BE2C (cell line): ENCODE data around the gene CDK19.

Experiments used
- DNase-seq: peaks from one replicate; pipeline ENCODE4 v3.0.0-alpha.2; 2020
- H3K27me3 ChIP-seq: fragments of 250-450 bp; sonication (Bioruptor Pico); 2 replicates; pipeline ENCODE4 v1.5.1; 2020; ENCODE audit warnings: mild to moderate bottlenecking
- H3K36me3 ChIP-seq: fragments of 250-450 bp; sonication (Bioruptor Pico); 2 replicates; pipeline ENCODE4 v1.5.1; 2020; ENCODE audit warnings: mild to moderate bottlenecking
- H3K4me1 ChIP-seq: fragments of 250-450 bp; sonication (Bioruptor Pico); 2 replicates; pipeline ENCODE4 v1.5.1; 2020
- H3K4me3 ChIP-seq: 2 replicates; pipeline ENCODE4 v1.5.1; 2011; ENCODE audit warnings: low read depth, low read length
- H3K9me3 ChIP-seq: fragments of 250-450 bp; sonication (Bioruptor Pico); 2 replicates; pipeline ENCODE4 v1.5.1; 2020
- CTCF ChIP-seq: IDR thresholded peaks from 2 replicates; pipeline ENCODE4 v1.5.1; 2012; ENCODE audit warnings: mild to moderate bottlenecking, low read depth, low read length

The CDK19 gene

DNA sequence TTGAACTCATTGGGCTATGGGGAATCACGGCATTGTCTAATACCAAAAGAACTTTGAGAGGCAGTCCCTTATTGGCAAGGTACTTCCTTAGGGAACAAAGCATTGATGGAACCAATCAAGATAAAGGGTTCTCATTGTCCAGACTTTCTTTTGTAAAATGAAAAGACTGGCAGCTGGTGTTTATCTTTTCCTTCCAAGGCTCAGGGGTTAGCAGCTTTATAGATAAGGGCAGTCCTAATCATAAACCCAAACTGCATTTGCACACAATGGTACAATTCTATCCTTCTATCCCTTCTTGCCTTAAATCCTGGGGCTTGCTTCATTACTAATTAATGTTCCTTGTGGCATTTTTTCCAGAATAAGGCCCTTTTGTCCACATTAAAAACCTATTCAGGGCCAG is 28.6 kb downstream of the CDK19 start:
- Histone ChIP-seq H3K9me3 (no peaks in the 10 kb centered on the region; the same call in 1 of the 2 replicates), H3K36me3 (no peaks in the 10 kb centered on the region), H3K27me3 (no peaks in the 10 kb centered on the region), H3K4me3 (no peak overlapping the region), H3K4me1 (peaks cover 5% of the 10 kb centered on the region)
- TF ChIP-seq CTCF: no peak
- no peak for DNase-seq

DNA sequence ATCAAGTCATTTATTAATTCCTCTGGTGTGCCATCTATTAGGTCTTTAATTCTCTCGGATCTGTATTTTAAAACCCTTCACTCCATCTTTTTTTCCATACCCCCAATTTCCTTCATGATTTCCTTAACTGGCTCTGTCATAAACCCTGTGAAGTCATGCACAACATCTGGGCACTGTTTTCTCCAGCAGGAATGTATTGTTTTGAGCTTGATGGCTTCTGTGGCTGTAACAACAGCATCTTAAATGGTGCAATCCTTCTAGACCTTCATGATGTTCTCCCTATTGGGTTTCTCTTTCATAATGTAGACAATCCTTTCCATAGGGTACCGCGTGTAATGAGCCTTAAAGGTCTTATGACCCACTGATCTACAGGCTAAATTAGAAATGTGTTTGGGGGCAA is 29.0 kb downstream of the CDK19 start:
- Histone ChIP-seq H3K4me1 (peaks cover 5% of the 10 kb centered on the region), H3K27me3 (no peaks in the 10 kb centered on the region), H3K9me3 (no peaks in the 10 kb centered on the region; the same call in 1 of the 2 replicates), H3K4me3 (no peak overlapping the region), H3K36me3 (no peaks in the 10 kb centered on the region)
- no peak for TF ChIP-seq CTCF
- no peak for DNase-seq

- H3K9me3 ChIP-seq: no peaks in the 10 kb centered on the region; the same call in 1 of the 2 replicates
- H3K4me3 ChIP-seq: no peak overlapping the region
- H3K27me3 ChIP-seq: no peaks in the 10 kb centered on the region
- peaks cover 5% of the 10 kb centered on the region for H3K4me1 ChIP-seq
- DNase-seq: no peak
- TF ChIP-seq CTCF: no peak
- H3K36me3 ChIP-seq: no peaks in the 10 kb centered on the region
These were observed 30.7 kb downstream of the CDK19 start for GRCh38 chr6:110784610-110784979.

GRCh38 chr6:110781522-110782214 is 33.6 kb downstream of the CDK19 start:
- DNase-seq: no peak
- TF ChIP-seq CTCF: no peak
- Histone ChIP-seq H3K9me3 (no peaks in the 10 kb centered on the region), H3K4me3 (no peak overlapping the region), H3K36me3 (no peaks in the 10 kb centered on the region), H3K4me1 (peaks cover 5% of the 10 kb centered on the region), H3K27me3 (no peaks in the 10 kb centered on the region)

DNA sequence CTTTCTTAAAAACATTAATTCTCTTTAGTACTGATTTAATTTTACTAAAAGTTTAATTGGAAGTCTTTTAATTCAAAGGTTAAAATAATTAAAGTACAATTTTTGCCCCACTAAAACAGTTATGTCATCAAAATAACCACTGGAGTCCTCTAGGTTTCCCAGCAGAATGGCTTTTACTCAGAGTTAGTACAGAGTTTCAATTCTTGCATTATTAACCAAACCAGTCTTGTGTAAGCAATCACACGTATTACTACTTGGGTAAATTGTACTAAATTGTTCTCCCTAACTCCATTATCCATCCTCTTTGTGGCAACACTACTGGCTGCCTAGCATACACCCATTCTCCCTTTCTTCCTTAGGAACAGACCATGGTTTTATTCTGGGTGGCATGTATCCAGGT is 36.9 kb downstream of the CDK19 start:
- Histone ChIP-seq H3K4me1 (peaks cover 5% of the 10 kb centered on the region), H3K27me3 (no peaks in the 10 kb centered on the region), H3K36me3 (no peaks in the 10 kb centered on the region), H3K4me3 (no peak overlapping the region), H3K9me3 (no peaks in the 10 kb centered on the region)
- TF ChIP-seq CTCF: no peak
- no peak for DNase-seq

GRCh38 chr6:110777636-110778035 is 37.6 kb downstream of the CDK19 start:
- DNase-seq: no peak
- Histone ChIP-seq H3K9me3 (no peaks in the 10 kb centered on the region), H3K27me3 (no peaks in the 10 kb centered on the region), H3K4me3 (no peak overlapping the region), H3K36me3 (no peaks in the 10 kb centered on the region), H3K4me1 (peaks cover 5% of the 10 kb centered on the region; the same call in 1 of the 2 replicates)
- no peak for TF ChIP-seq CTCF
